Nephron progenitor cell (in vitro differentiated cells): ENCODE measurements around the gene DHRS7.

Source experiments
- DNase-seq: peaks from one replicate; pipeline ENCODE4 v3.0.0; 2021
- H3K27ac Mint-ChIP-seq: 2 replicates; pipeline ENCODE4 v1.8.0; 2021; ENCODE audit warnings: mild to moderate bottlenecking, moderate library complexity, mixed read lengths
- H3K27me3 Mint-ChIP-seq: 2 replicates; pipeline ENCODE4 v1.8.0; 2021; ENCODE audit warnings: mild to moderate bottlenecking, low read depth, mixed read lengths; ENCODE audit not compliant: poor library complexity
- H3K36me3 Mint-ChIP-seq: 2 replicates; pipeline ENCODE4 v1.8.0; 2021; ENCODE audit warnings: low read depth, mixed read lengths
- H3K4me1 Mint-ChIP-seq: 2 replicates; pipeline ENCODE4 v1.8.0; 2021; ENCODE audit warnings: mixed read lengths
- H3K4me3 Mint-ChIP-seq: 2 replicates; pipeline ENCODE4 v1.8.0; 2021; ENCODE audit warnings: mild to moderate bottlenecking, moderate library complexity, mixed read lengths
- H3K9me3 Mint-ChIP-seq: 2 replicates; pipeline ENCODE4 v1.8.0; 2021; ENCODE audit warnings: mild to moderate bottlenecking, moderate library complexity, mixed read lengths
- CTCF ChIP-seq: fragments of 200-600 bp; sonication (generic); IDR thresholded peaks from 2 replicates; pipeline ENCODE4 v1.5.0; 2021; ENCODE audit warnings: antibody characterized with exemption

The DHRS7 gene

GRCh38 chr14:60210703-60211102, 45.5 kb upstream of the DHRS7 start:
- H3K36me3 Mint-ChIP-seq: no peaks in the 10 kb centered on the region
- H3K27ac Mint-ChIP-seq: no peak overlapping the region
- H3K4me3 Mint-ChIP-seq: no peak overlapping the region
- DNase-seq: no peak
- H3K9me3 Mint-ChIP-seq: no peaks in the 10 kb centered on the region
- no peak for TF ChIP-seq CTCF
- peaks cover 4% of the 10 kb centered on the region for H3K4me1 Mint-ChIP-seq
- H3K27me3 Mint-ChIP-seq: peaks cover 13% of the 10 kb centered on the region

- no peak for TF ChIP-seq CTCF
- no peak overlapping the region for H3K27ac Mint-ChIP-seq
- H3K36me3 Mint-ChIP-seq: no peaks in the 10 kb centered on the region
- no peak overlapping the region for H3K4me3 Mint-ChIP-seq
- peaks cover 17% of the 10 kb centered on the region for H3K4me1 Mint-ChIP-seq
- H3K9me3 Mint-ChIP-seq: no peaks in the 10 kb centered on the region
- no peak for DNase-seq
- peaks cover 13% of the 10 kb centered on the region for H3K27me3 Mint-ChIP-seq
Measured at GRCh38 chr14:60206837-60207533, 41.8 kb upstream of the DHRS7 start.

- Mint-ChIP-seq H3K9me3 (peaks cover 5% of the 10 kb centered on the region), H3K36me3 (no peaks in the 10 kb centered on the region), H3K27me3 (peaks cover 13% of the 10 kb centered on the region), H3K27ac (no peak overlapping the region), H3K4me1 (peaks cover 17% of the 10 kb centered on the region), H3K4me3 (no peak overlapping the region)
- DNase-seq: no peak
- TF ChIP-seq CTCF: no peak
Measured at GRCh38 chr14:60206249-60206670, 41.1 kb upstream of the DHRS7 start.

- H3K4me3 Mint-ChIP-seq: no peak overlapping the region
- peaks cover 13% of the 10 kb centered on the region for H3K4me1 Mint-ChIP-seq
- no peak for TF ChIP-seq CTCF
- no peaks in the 10 kb centered on the region for H3K36me3 Mint-ChIP-seq
- H3K27me3 Mint-ChIP-seq: peaks cover 7% of the 10 kb centered on the region
- no peak overlapping the region for H3K27ac Mint-ChIP-seq
- H3K9me3 Mint-ChIP-seq: peaks cover 15% of the 10 kb centered on the region
- no peak for DNase-seq
Measured at GRCh38 chr14:60204843-60205774, 39.9 kb upstream of the DHRS7 start.

DNA sequence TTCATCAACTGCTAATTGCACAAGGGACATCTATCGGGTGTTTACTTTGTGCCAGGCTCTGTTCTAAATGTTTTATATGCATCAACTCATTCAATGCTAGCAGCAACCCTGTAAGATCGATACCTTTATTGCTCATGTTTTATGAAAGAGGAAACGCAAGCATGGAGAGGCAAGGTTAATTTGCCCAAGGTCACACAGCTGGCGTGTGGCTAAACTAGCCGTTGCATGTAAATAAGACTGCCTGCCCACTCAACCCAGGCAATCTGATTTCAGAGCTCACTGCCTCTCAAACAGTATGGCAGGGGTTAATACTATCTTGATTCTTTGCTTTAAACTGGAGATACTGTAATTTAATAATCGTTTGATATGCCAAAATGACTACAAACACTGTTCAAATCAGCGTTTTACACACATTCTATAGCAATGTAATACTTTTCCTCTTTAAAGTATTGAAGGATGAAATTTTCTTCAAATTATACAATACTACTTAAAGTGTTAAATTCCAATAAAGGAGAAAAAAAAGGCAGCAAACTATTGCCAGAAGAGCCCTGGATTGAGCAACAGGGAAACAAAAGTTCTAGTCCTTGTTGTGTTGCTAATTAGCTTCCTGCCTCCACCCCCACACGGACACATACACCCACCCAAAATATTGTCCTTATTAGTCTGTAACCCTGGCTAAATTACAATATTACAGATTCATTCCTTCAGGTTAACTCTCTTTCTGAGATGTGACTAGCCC, 39.1 kb upstream of the DHRS7 start:
- Mint-ChIP-seq H3K4me1 (peaks cover 13% of the 10 kb centered on the region), H3K27me3 (peaks cover 6% of the 10 kb centered on the region), H3K4me3 (no peak overlapping the region), H3K9me3 (peaks cover 23% of the 10 kb centered on the region), H3K27ac (no peak overlapping the region), H3K36me3 (no peaks in the 10 kb centered on the region)
- TF ChIP-seq CTCF: no peak
- no peak for DNase-seq
